ENCODE results near the gene EDNRA. TPM values are rescaled to one million over a fixed set of nuclear protein-coding genes. Genes with fewer than 3 reads are reported as not detected.

EDNRA gene
- total RNA-seq, 4 donors from 2014 or later: 9.7 to 206 (median 42.0) TPM

GRCh38 chr4:147587041-147587440 is 106.1 kb downstream of the EDNRA start:
- DNase-seq: no peak
- Histone ChIP-seq H3K4me1 (peaks cover 0 to 7% of the 10 kb centered on the region in 2 donors), H3K27ac (no peak overlapping the region), H3K36me3 (no peaks in the 10 kb centered on the region), H3K9me3 (no peaks in the 10 kb centered on the region), H3K27me3 (no peaks in the 10 kb centered on the region), H3K4me3 (no peak overlapping the region)
- no peak for TF ChIP-seq POLR2A (IDR thresholded peaks at IDR 0.05)
- TF ChIP-seq CTCF (IDR thresholded peaks at IDR 0.05): no peak
- intact Hi-C loops (cut with DNase I; ENCODE audit: low total_unique reads): no loop called here

- H3K4me3 ChIP-seq: no peak overlapping the region
- no peak for TF ChIP-seq POLR2A (IDR thresholded peaks at IDR 0.05)
- TF ChIP-seq CTCF (IDR thresholded peaks at IDR 0.05): no peak
- H3K36me3 ChIP-seq: no peaks in the 10 kb centered on the region
- no peaks in the 10 kb centered on the region for H3K27me3 ChIP-seq
- peak overlapping the region; percentile 3 to 54 for H3K27ac ChIP-seq
- H3K4me1 ChIP-seq: peaks cover 0 to 7% of the 10 kb centered on the region in 2 donors
- no peak for DNase-seq
- H3K9me3 ChIP-seq: no peaks in the 10 kb centered on the region
- intact Hi-C loops (cut with DNase I; ENCODE audit: low total_unique reads): no loop called here
These were observed 108.7 kb downstream of the EDNRA start for GRCh38 chr4:147589586-147589985.

- Histone ChIP-seq H3K4me3 (no peak overlapping the region), H3K27ac (peak overlapping the region; percentile 9 to 54), H3K9me3 (no peaks in the 10 kb centered on the region), H3K27me3 (no peaks in the 10 kb centered on the region), H3K4me1 (peaks cover 0 to 7% of the 10 kb centered on the region in 2 donors), H3K36me3 (no peaks in the 10 kb centered on the region)
- intact Hi-C loops (cut with DNase I; ENCODE audit: low total_unique reads): loop anchor here (5.0 kb wide), 1 partner anchor 573 kb away; no protein-coding TSS in a partner anchor
- peak; percentile 71 to 81 (median 80) for TF ChIP-seq CTCF (IDR thresholded peaks at IDR 0.05)
- no peak for TF ChIP-seq POLR2A (IDR thresholded peaks at IDR 0.05)
- DNase-seq: peak; percentile 68 to 71
These were observed 109.5 kb downstream of the EDNRA start for GRCh38 chr4:147590249-147590920.

- Histone ChIP-seq H3K36me3 (no peaks in the 10 kb centered on the region), H3K4me3 (no peak overlapping the region), H3K9me3 (no peaks in the 10 kb centered on the region), H3K4me1 (peaks cover 0 to 7% of the 10 kb centered on the region in 2 donors), H3K27me3 (no peaks in the 10 kb centered on the region), H3K27ac (no peak overlapping the region)
- intact Hi-C loops (cut with DNase I; ENCODE audit: low total_unique reads): loop anchor here (5.0 kb wide), 1 partner anchor 574 kb away; no protein-coding TSS in a partner anchor
- DNase-seq: no peak
- no peak for TF ChIP-seq POLR2A (IDR thresholded peaks at IDR 0.05)
- no peak for TF ChIP-seq CTCF (IDR thresholded peaks at IDR 0.05)
These were observed 110.2 kb downstream of the EDNRA start for GRCh38 chr4:147591106-147591505.

- intact Hi-C loops (cut with DNase I; ENCODE audit: low total_unique reads): loop anchor here (5.0 kb wide), 1 partner anchor 577 kb away; no protein-coding TSS in a partner anchor
- H3K4me1 ChIP-seq: peaks cover 0 to 7% of the 10 kb centered on the region in 2 donors
- H3K9me3 ChIP-seq: no peaks in the 10 kb centered on the region
- no peaks in the 10 kb centered on the region for H3K27me3 ChIP-seq
- H3K4me3 ChIP-seq: no peak overlapping the region
- TF ChIP-seq POLR2A (IDR thresholded peaks at IDR 0.05): no peak
- no peak for TF ChIP-seq CTCF (IDR thresholded peaks at IDR 0.05)
- H3K36me3 ChIP-seq: no peaks in the 10 kb centered on the region
- H3K27ac ChIP-seq: no peak overlapping the region
- no peak for DNase-seq
These were observed 113.2 kb downstream of the EDNRA start for GRCh38 chr4:147594107-147594506.
